Activated naive CD4-positive, alpha-beta T cell treated with anti-CD3 and anti-CD28 coated beads, Interleukin-2, amount 50 U/mL, for 16 hours (primary cell): ENCODE data around the gene HCAR1.
"Not testable (repeated sequence)": the region's sequence is repeated elsewhere in the genome, so short reads cannot be mapped to it uniquely, and the experiment has no call there.

Source experiments
- DNase-seq: peaks from one replicate; pipeline ENCODE4 v3.0.0-alpha.2; 2020

The HCAR1 gene

DNA sequence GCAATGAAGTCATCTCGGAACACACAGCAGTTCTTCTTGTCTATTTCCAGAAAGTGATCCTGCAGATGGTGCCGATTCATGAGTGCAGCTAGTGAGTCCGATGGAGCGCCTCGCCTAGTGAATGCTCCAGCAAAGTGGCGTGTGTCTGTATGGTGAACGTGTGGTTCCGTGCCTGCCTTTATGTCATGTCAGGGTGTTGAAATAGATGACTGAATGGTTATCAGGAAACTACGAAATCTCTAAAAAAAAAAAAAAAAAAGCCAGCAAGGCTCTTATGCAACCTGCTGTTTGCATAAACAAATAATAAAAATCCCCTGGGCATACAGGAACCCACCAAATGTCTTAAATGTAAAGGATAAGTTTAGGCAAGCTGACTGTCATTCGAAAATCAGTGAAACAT, 14.0 kb downstream of the HCAR1 start, which contains the start of gene HCAR3:
HCAR3 (minus strand) TSS at position 154 of the 400 bp plus-strand sequence; CDS start at position 80, 74 bp downstream.
- DNase-seq, result not testable (repeated sequence)

DNA sequence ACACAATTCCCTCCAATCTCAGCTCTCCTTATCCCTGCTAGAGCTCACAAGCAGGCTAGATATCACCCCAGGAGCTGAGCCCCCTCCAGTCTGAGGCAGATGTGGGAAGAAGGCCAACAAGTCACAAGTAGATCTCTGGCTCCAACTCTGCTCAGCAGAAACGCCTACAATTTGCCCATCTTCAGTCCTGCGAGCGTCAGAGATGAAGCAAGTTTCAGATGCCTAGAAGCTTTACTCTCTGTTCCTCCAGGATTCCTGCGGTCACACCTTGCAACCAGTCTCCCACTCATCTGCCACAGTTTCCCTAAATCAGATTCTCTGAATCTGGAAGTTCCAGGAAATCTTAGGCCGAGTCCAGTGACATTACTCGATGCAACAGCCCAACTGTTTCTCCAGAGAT, 15.4 kb downstream of the HCAR1 start:
- DNase-seq, result not testable (repeated sequence)

GRCh38 chr12:122713491-122714188, 17.0 kb downstream of the HCAR1 start:
- not testable (repeated sequence) for DNase-seq

DNA sequence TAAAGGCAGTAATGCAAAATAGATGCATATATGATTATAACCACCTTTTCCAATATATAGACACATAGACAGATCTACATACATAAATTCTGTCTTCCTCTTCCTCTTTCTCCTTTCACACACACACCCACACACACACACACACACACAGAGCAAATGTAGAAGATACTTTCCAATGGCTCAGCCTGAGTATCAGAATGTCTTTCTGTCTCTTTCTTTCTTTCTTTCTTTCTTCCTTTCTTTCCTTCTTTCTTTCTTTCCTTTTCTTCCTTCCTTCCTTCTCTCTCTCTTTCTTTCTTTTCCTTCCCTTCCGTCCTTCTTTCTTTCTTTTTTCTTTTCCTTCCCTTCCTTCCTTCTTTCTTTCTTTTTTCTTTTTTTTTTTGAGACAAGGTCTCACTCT, 19.4 kb downstream of the HCAR1 start:
- not testable (repeated sequence) for DNase-seq

DNA sequence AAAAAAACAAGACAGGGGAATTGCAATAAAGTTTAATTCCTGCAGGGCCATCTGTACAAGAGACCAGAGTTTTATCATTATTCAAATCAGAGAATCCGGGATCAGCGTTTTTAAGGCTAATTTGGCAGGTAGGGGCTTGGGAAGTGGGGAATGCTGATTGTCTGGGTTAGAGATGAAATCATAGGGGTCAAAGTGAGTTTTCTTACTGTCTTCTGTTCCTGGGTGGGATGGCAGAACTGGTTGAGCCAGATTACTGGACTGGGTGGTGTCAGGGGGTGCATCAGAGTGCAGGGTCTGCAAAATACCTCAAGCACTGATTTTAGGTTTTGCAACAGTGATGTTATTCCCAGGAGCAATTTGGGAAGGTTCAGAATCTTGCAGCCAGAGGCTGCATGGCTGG, 20.3 kb downstream of the HCAR1 start:
- not testable (repeated sequence) for DNase-seq

DNA sequence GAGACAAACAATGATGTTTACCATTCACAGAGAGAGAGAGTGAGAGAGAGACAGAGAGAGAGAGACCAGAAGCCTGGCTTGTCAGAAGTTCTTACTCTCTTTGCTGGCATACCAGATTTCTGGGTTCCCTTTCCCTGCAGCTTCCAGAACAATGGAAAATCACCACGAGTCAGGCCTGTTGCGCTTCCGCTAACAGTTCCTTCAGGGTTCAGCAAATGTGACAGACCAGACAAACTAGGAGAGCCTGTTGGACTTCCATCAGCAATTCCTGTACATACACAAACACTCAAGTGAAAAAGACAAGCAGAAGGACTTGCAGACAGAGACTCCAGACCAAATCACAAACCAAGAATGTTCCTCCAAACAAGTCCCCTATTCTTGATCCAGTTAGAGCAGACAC, 21.4 kb downstream of the HCAR1 start:
- not testable (repeated sequence) for DNase-seq

DNA sequence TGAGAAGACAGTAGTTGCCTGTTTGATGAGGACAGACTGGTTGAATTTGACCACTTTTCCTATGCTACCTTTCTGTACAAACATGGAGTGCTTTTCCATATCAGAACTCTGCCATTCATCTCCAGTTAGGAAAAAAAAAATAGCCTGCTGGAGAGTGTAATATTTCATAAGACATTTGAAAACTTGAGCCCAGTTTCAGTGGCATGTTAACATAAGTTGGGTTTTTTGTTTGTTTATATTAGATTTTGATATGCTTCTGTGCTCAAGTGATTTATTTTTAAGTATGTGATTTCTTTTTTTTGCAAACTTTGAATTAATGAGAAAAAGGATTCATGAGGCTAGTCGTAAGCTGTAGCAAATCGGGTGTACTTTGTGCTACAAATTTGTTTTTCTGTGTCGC, 26.8 kb downstream of the HCAR1 start:
- not testable (repeated sequence) for DNase-seq

DNA sequence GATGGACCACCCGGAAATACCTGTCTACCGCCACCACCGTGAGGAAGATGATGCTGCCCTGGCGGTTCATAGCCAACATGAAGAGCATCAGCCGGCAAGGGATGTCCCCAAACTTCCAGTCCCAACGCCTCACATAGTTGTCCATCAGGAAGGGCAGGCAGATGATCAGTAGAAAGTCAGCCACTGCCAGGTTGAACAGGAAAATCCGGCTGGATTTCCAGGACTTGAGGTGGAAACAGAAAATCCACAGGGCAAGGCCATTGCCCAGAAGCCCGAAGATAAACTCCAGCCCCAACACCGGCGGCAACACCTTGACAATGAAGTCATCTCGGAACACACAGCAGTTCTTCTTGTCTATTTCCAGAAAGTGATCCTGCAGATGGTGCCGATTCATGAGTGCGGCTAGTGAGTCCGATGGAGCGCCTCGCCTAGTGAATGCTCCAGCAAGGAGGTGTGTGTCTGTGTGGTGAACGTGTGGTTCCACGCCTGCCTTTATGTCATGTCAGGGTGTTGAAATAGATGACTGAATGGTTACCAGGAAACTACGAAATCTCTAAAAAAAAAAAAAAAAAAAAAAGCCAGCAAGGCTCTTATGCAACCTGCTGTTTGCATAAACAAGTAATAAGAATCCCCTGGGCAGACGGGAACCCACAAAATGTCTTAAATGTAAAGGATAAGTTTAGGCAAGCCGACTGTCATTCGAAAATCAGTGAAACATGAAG, 27.6 kb downstream of the HCAR1 start, which contains the start of gene HCAR2:
HCAR2 (minus strand) TSS at position 468 of the 722 bp plus-strand sequence; CDS start at position 394, 74 bp downstream.
- not testable (repeated sequence) for DNase-seq

- DNase-seq, result not testable (repeated sequence)
Observed at GRCh38 chr12:122701481-122701880, 29.2 kb downstream of the HCAR1 start.

DNA sequence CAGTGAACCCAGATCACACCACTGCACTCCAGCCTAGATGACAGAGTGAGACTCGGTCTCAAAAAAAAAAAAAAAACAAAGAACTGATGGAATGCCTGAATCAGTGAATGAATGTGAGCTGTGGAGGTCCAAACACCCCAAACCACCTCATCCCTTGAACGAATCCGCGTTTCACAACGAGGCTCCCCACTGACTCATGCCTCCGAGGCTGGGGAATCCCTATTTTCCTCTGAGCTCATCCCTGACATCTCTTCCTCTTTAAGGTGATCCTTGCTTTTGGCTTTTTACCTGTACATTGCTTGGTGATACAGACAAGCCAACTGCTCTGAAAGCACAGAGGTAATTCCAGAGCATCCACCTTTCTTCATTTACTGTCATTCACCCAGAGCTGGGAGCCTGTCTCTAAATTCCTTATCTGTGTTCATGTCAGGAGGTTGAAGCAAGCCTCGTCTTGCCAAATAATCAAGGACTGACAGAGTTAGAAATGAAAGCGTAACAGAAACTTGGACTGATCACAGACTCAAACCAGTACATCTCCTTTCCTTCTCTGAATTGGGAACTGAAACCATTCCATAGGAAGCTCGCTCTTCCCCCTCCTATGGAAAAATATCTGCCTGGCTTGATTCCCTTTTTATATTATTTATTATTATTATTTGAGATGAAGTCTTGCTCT, 30.5 kb downstream of the HCAR1 start:
- DNase-seq, result not testable (repeated sequence)

GRCh38 chr12:122696922-122697321, 33.7 kb downstream of the HCAR1 start:
- DNase-seq, result not testable (repeated sequence)

DNA sequence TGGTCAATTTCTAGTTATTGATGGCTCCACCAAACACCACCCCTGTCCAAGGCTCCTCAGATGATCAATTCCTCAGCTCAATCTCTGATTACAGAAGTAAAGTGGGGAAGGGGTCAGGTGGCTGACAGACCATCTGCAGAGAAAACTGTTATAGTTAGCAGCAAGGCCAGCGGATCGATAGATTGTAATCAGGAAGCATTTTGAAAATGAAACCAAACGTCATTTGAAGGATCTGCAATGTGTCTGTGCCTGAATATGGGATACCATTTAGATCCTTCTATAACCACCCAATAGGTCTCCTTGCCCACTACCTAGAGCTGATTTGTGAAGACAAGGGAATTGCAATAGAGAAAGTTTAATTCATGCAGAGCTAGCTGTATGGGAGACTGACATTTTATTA, 39.1 kb downstream of the HCAR1 start:
- DNase-seq, result no peak

- no peak for DNase-seq
Observed at GRCh38 chr12:122688291-122688690, 42.4 kb downstream of the HCAR1 start.

- no peak for DNase-seq
Observed at GRCh38 chr12:122687086-122687485, 43.6 kb downstream of the HCAR1 start.

DNA sequence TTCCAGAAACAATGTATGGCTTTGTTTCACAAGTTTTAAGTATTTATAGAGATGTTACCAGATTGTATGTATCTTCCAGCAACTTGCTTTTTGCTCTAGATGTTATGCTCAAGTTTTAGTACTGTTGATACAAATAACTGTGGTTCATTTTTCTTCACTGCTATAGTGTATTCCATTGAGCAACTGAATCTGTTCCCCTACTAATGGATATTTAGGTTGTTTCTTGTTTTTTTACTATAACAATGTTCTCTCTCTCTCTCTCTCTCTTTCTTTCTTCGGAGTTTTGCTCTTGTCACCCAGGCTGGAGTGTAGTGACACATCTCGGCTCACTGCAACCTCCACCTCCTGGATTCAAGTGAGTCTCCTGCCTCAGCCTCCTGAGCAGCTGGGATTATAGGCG, 44.1 kb downstream of the HCAR1 start:
- no peak for DNase-seq

DNA sequence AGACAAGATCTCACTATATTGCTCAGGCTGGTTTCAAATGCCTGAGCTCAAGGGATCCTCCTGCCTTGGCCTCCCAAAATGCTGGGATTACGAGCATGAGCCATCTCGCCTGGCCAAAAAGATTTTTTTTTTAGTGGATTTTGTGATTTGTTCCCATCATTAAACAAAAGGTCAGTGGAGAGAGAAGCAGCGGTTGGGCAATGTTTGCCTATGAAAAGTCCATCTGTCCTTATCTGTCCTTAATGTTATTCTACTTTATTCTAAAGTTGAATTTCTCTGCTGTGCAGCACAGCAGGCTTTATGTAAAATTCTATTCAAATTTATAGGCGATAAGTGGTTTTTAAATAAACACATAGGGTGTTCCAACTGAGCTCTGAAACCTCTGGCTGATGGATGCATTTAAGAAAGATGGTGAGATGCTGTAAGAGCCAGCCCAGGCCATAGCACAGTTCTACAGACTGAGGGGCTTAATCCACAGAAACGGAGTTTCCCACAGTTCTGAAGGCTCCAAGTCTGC, 46.3 kb downstream of the HCAR1 start:
- DNase-seq, result no peak

- DNase-seq, result no peak
Observed at GRCh38 chr12:122681814-122682213, 48.8 kb downstream of the HCAR1 start.

DNA sequence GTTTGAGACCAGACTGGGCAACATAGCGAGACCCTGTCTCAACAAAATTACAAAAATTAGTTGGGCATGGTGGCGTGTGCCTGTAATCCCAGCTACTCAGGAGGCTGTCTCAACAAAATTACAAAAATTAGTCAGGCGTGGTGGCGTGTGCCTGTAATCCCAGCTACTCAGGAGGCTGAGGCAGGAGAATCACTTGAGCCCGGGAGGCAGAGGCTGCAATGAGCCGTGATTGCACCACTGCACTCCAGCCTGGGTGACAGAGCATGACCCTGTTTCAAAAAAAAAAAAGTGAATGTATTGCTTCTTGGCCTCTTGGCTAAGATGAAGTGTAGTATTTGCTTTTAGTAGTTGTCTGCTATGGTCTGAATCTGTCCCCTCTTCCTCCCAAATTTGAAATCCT, 49.7 kb downstream of the HCAR1 start:
- not testable (repeated sequence) for DNase-seq

- DNase-seq, result not testable (repeated sequence)
Observed at GRCh38 chr12:122676781-122677180, 53.9 kb downstream of the HCAR1 start.
